Neural cell (in vitro differentiated cells): ENCODE measurements around the gene IL12RB2. TPM values are rescaled to one million over a fixed set of nuclear protein-coding genes. Genes with fewer than 3 reads are reported as not detected.

Experiments
- H2AFZ ChIP-seq: fragments of 200-600, 300-800 bp; sonication (generic), shearing (Covaris generic); 2 replicates; pipeline ENCODE4 v1.6.0; 2014; ENCODE audit warnings: low read depth, mild to moderate bottlenecking, antibody characterized with exemption, low read length, moderate library complexity
- H3F3A ChIP-seq: fragments of 200-600 bp; shearing (Covaris generic); 2 replicates; pipeline ENCODE4 v1.6.1; 2016; ENCODE audit warnings: mild to moderate bottlenecking, moderate library complexity, mixed read lengths, antibody characterized with exemption, low read length; ENCODE audit not compliant: insufficient read depth, poor library complexity, severe bottlenecking
- H3K27ac ChIP-seq: fragments of 200-600, 300-800 bp; sonication (generic), shearing (Covaris generic); 2 replicates; pipeline ENCODE4 v1.5.1; 2014; ENCODE audit warnings: mild to moderate bottlenecking, low read length, moderate library complexity
- H3K27me3 ChIP-seq: fragments of 300-800, 200-600 bp; sonication (generic), shearing (Covaris generic); 2 replicates; pipeline ENCODE4 v1.6.0; 2014; ENCODE audit warnings: mild to moderate bottlenecking, low read depth, low read length, moderate library complexity; ENCODE audit not compliant: insufficient read depth
- H3K36me3 ChIP-seq: fragments of 300-800, 200-600 bp; sonication (generic), shearing (Covaris generic); 2 replicates; pipeline ENCODE4 v1.5.1; 2014; ENCODE audit warnings: mild to moderate bottlenecking, antibody characterized with exemption, low read length, moderate library complexity; ENCODE audit not compliant: insufficient read depth
- H3K4me2 ChIP-seq: fragments of 300-800, 200-600 bp; sonication (generic), shearing (Covaris generic); 2 replicates; pipeline ENCODE4 v1.6.0; 2014; ENCODE audit warnings: mild to moderate bottlenecking, low read length
- H3K4me3 ChIP-seq: fragments of 300-800, 200-600 bp; sonication (generic), shearing (Covaris generic); 2 replicates; pipeline ENCODE4 v1.5.1; 2014; ENCODE audit warnings: mild to moderate bottlenecking, low read length, moderate library complexity
- H3K79me2 ChIP-seq: fragments of 200-600 bp; shearing (Covaris generic); replicated peaks from 2 replicates; pipeline ENCODE4 v1.6.0; 2014; ENCODE audit warnings: mild to moderate bottlenecking, low read length, moderate library complexity; ENCODE audit not compliant: insufficient read depth
- H3K9ac ChIP-seq: fragments of 300-800, 200-600 bp; sonication (generic), shearing (Covaris generic); 2 replicates; pipeline ENCODE4 v1.6.1; 2016; ENCODE audit warnings: mild to moderate bottlenecking, low read length, mixed read lengths
- H3K9me2 ChIP-seq: fragments of 200-600 bp; shearing (Covaris generic); 2 replicates; pipeline ENCODE4 v1.6.1; 2016; ENCODE audit warnings: mild to moderate bottlenecking, low read length, mixed read lengths; ENCODE audit not compliant: insufficient read depth
- H3K9me3 ChIP-seq: fragments of 200-600, 300-800 bp; sonication (generic), shearing (Covaris generic); 2 replicates; pipeline ENCODE4 v1.6.1; 2016; ENCODE audit warnings: mild to moderate bottlenecking, mixed run types, low read length, moderate library complexity, mixed read lengths
- H4K20me1 ChIP-seq: fragments of 200-600 bp; shearing (Covaris generic); 2 replicates; pipeline ENCODE4 v1.6.1; 2016; ENCODE audit warnings: mild to moderate bottlenecking, mixed run types; ENCODE audit not compliant: insufficient read depth
- CTCF ChIP-seq: fragments of 450-650 bp; IDR thresholded peaks from 2 replicates; pipeline ENCODE4 v1.5.1; 2014; ENCODE audit warnings: antibody characterized with exemption, mild to moderate bottlenecking, moderate library complexity; ENCODE audit not compliant: poor library complexity, severe bottlenecking
- EP300 ChIP-seq: fragments of 450-650 bp; conservative IDR thresholded peaks from 2 replicates; pipeline ENCODE4 v1.6.1; 2014; ENCODE audit warnings: antibody characterized with exemption, mild to moderate bottlenecking, moderate library complexity; ENCODE audit not compliant: poor library complexity, severe bottlenecking
- EZH2 ChIP-seq: fragments of 200-600, 300-800 bp; shearing (Covaris generic), sonication (generic); IDR thresholded peaks from 2 replicates; pipeline ENCODE4 v1.6.1; 2014; ENCODE audit warnings: antibody characterized with exemption, low read length, borderline replicate concordance, mild to moderate bottlenecking; ENCODE audit not compliant: insufficient read depth, poor library complexity, severe bottlenecking
- MXI1 ChIP-seq: fragments of 450-650 bp; conservative IDR thresholded peaks from 2 replicates; pipeline ENCODE4 v1.6.1; 2014; ENCODE audit warnings: antibody characterized with exemption, mild to moderate bottlenecking; ENCODE audit not compliant: poor library complexity, severe bottlenecking
- POLR2AphosphoS5 ChIP-seq: IDR thresholded peaks from 2 replicates; pipeline ENCODE4 v1.6.1; 2012
- RAD21 ChIP-seq: fragments of 450-650 bp; conservative IDR thresholded peaks from 2 replicates; pipeline ENCODE4 v1.6.1; 2014; ENCODE audit warnings: antibody characterized with exemption, mild to moderate bottlenecking, moderate library complexity
- REST ChIP-seq: IDR thresholded peaks from 2 replicates; pipeline ENCODE4 v1.6.1; 2012; ENCODE audit warnings: borderline replicate concordance
- SMC3 ChIP-seq: fragments of 450-650 bp; conservative IDR thresholded peaks from 2 replicates; pipeline ENCODE4 v1.6.1; 2014; ENCODE audit warnings: antibody characterized with exemption, mild to moderate bottlenecking, moderate library complexity; ENCODE audit not compliant: poor library complexity
- TAF1 ChIP-seq: IDR thresholded peaks from 2 replicates; pipeline ENCODE4 v1.6.1; 2012; ENCODE audit warnings: low read depth
- polyA plus RNA-seq: library from polyadenylated mRNA; depleted of rRNA; stranded (reverse); fragments of >200 nt; gene quantifications from 2 replicates; pipeline ENCODE4 v1.2.3, GENCODE V29; 2014

Gene IL12RB2
- polyA plus RNA-seq, 1 donor from 2014 or later, result not detected

GRCh38 chr1:67285780-67286488, 21.7 kb upstream of the IL12RB2 start:
- H3K27ac ChIP-seq, result no peak overlapping the region
- no peaks in the 10 kb centered on the region for H3K79me2 ChIP-seq
- no peak for TF ChIP-seq REST
- TF ChIP-seq TAF1, result no peak
- no peak for TF ChIP-seq POLR2AphosphoS5
- TF ChIP-seq EP300, result no peak
- no peak for TF ChIP-seq CTCF
- no peak for TF ChIP-seq MXI1
- TF ChIP-seq RAD21, result no peak
- no peak for TF ChIP-seq EZH2
- no peak for TF ChIP-seq SMC3
- no peak overlapping the region for H3K9ac ChIP-seq
- H3K27me3 ChIP-seq, result no peaks in the 10 kb centered on the region
- H3F3A ChIP-seq, result no peaks in the 10 kb centered on the region
- no peak overlapping the region for H3K4me2 ChIP-seq
- H4K20me1 ChIP-seq, result no peaks in the 10 kb centered on the region
- H3K9me3 ChIP-seq, result no peaks in the 10 kb centered on the region
- H3K4me3 ChIP-seq, result no peak overlapping the region
- no peak overlapping the region for H2AFZ ChIP-seq
- no peaks in the 10 kb centered on the region for H3K9me2 ChIP-seq
- H3K36me3 ChIP-seq, result no peaks in the 10 kb centered on the region

GRCh38 chr1:67290236-67290635, 17.4 kb upstream of the IL12RB2 start:
- H3K9me3 ChIP-seq, result no peaks in the 10 kb centered on the region
- H3K36me3 ChIP-seq, result no peaks in the 10 kb centered on the region
- H3K27ac ChIP-seq, result no peak overlapping the region
- H4K20me1 ChIP-seq, result no peaks in the 10 kb centered on the region
- no peak overlapping the region for H2AFZ ChIP-seq
- no peaks in the 10 kb centered on the region for H3K79me2 ChIP-seq
- H3K4me2 ChIP-seq, result no peak overlapping the region
- no peaks in the 10 kb centered on the region for H3F3A ChIP-seq
- no peak overlapping the region for H3K4me3 ChIP-seq
- no peaks in the 10 kb centered on the region for H3K9me2 ChIP-seq
- no peaks in the 10 kb centered on the region for H3K27me3 ChIP-seq
- no peak for TF ChIP-seq CTCF
- no peak overlapping the region for H3K9ac ChIP-seq
